BLaER1 (cell line): ENCODE data around the gene TNRC18.

ENCODE experiments used
- H3K27ac ChIP-seq: shearing (Covaris generic); formaldehyde crosslinking; 2 replicates; pipeline ENCODE4 v1.8.1; 2022
- H3K27me3 ChIP-seq: shearing (Covaris generic); formaldehyde crosslinking; 2 replicates; pipeline ENCODE4 v1.8.1; 2022
- H3K36me3 ChIP-seq: shearing (Covaris generic); formaldehyde crosslinking; 2 replicates; pipeline ENCODE4 v1.8.1; 2022
- H3K4me1 ChIP-seq: shearing (Covaris generic); formaldehyde crosslinking; 2 replicates; pipeline ENCODE4 v1.8.1; 2022
- H3K4me2 ChIP-seq: shearing (Covaris generic); formaldehyde crosslinking; 2 replicates; pipeline ENCODE4 v1.8.1; 2022
- H3K4me3 ChIP-seq: shearing (Covaris generic); formaldehyde crosslinking; 2 replicates; pipeline ENCODE4 v1.8.1; 2022
- H3K9ac ChIP-seq: shearing (Covaris generic); formaldehyde crosslinking; 2 replicates; pipeline ENCODE4 v1.8.1; 2022
- H3K9me3 ChIP-seq: shearing (Covaris generic); formaldehyde crosslinking; 2 replicates; pipeline ENCODE4 v1.8.1; 2022
- H4K20me1 ChIP-seq: shearing (Covaris generic); formaldehyde crosslinking; 2 replicates; pipeline ENCODE4 v1.8.1; 2022
- Cebpa-rat ChIP-seq: shearing (Covaris generic); IDR thresholded peaks from 2 replicates; pipeline ENCODE4 v1.8.1; 2022

Gene TNRC18

GRCh38 chr7:5406957-5407945 is 16.4 kb downstream of the TNRC18 start:
- no peaks in the 10 kb centered on the region for H3K36me3 ChIP-seq
- H3K9me3 ChIP-seq: no peaks in the 10 kb centered on the region
- TF ChIP-seq Cebpa-rat: no peak
- H3K4me1 ChIP-seq: no peaks in the 10 kb centered on the region
- no peak overlapping the region for H3K9ac ChIP-seq
- H3K27ac ChIP-seq: no peak overlapping the region
- no peak overlapping the region for H3K4me3 ChIP-seq
- H3K4me2 ChIP-seq: no peak overlapping the region
- no peaks in the 10 kb centered on the region for H3K27me3 ChIP-seq
- H4K20me1 ChIP-seq: no peaks in the 10 kb centered on the region

GRCh38 chr7:5404421-5404826 is 19.2 kb downstream of the TNRC18 start:
- no peaks in the 10 kb centered on the region for H3K36me3 ChIP-seq
- no peak overlapping the region for H3K4me3 ChIP-seq
- no peak overlapping the region for H3K9ac ChIP-seq
- H3K27me3 ChIP-seq: no peaks in the 10 kb centered on the region
- no peaks in the 10 kb centered on the region for H3K9me3 ChIP-seq
- no peaks in the 10 kb centered on the region for H3K4me1 ChIP-seq
- no peaks in the 10 kb centered on the region for H4K20me1 ChIP-seq
- no peak overlapping the region for H3K4me2 ChIP-seq
- H3K27ac ChIP-seq: no peak overlapping the region
- TF ChIP-seq Cebpa-rat: no peak

GRCh38 chr7:5403442-5403841 is 20.2 kb downstream of the TNRC18 start:
- no peaks in the 10 kb centered on the region for H4K20me1 ChIP-seq
- H3K9ac ChIP-seq: no peak overlapping the region
- no peaks in the 10 kb centered on the region for H3K27me3 ChIP-seq
- TF ChIP-seq Cebpa-rat: no peak
- no peak overlapping the region for H3K4me3 ChIP-seq
- no peaks in the 10 kb centered on the region for H3K36me3 ChIP-seq
- H3K9me3 ChIP-seq: no peaks in the 10 kb centered on the region
- no peak overlapping the region for H3K4me2 ChIP-seq
- H3K4me1 ChIP-seq: no peaks in the 10 kb centered on the region
- no peak overlapping the region for H3K27ac ChIP-seq

GRCh38 chr7:5397736-5398135 is 25.9 kb downstream of the TNRC18 start:
- Histone ChIP-seq H3K9ac (no peak overlapping the region), H3K27me3 (no peaks in the 10 kb centered on the region), H4K20me1 (peaks cover 35% of the 10 kb centered on the region), H3K4me2 (peak overlapping the region; percentile 83), H3K9me3 (no peaks in the 10 kb centered on the region), H3K4me3 (no peak overlapping the region), H3K4me1 (peaks cover 40% of the 10 kb centered on the region), H3K36me3 (peaks cover 24% of the 10 kb centered on the region), H3K27ac (peak overlapping the region; percentile 96)
- TF ChIP-seq Cebpa-rat: no peak

GRCh38 chr7:5396999-5397663 is 26.5 kb downstream of the TNRC18 start:
- H3K4me2 ChIP-seq: peak overlapping the region; percentile 83
- H3K36me3 ChIP-seq: peaks cover 28% of the 10 kb centered on the region
- H3K27ac ChIP-seq: peak overlapping the region; percentile 96
- H3K4me3 ChIP-seq: peak overlapping the region; percentile 80
- peak overlapping the region; percentile 93 for H3K9ac ChIP-seq
- H4K20me1 ChIP-seq: peaks cover 39% of the 10 kb centered on the region
- H3K27me3 ChIP-seq: no peaks in the 10 kb centered on the region
- H3K9me3 ChIP-seq: no peaks in the 10 kb centered on the region
- TF ChIP-seq Cebpa-rat: peak; percentile 100
- peaks cover 43% of the 10 kb centered on the region for H3K4me1 ChIP-seq

GRCh38 chr7:5396542-5396941 is 27.1 kb downstream of the TNRC18 start:
- TF ChIP-seq Cebpa-rat: no peak
- Histone ChIP-seq H3K4me1 (peaks cover 43% of the 10 kb centered on the region), H3K27ac (peak overlapping the region; percentile 96), H3K4me3 (peak overlapping the region; percentile 80), H3K9me3 (no peaks in the 10 kb centered on the region), H3K9ac (peak overlapping the region; percentile 93), H4K20me1 (peaks cover 44% of the 10 kb centered on the region), H3K4me2 (peak overlapping the region; percentile 83), H3K27me3 (no peaks in the 10 kb centered on the region), H3K36me3 (peaks cover 34% of the 10 kb centered on the region)

GRCh38 chr7:5395246-5395645 is 28.4 kb downstream of the TNRC18 start:
- H3K9me3 ChIP-seq: no peaks in the 10 kb centered on the region
- peaks cover 43% of the 10 kb centered on the region for H3K4me1 ChIP-seq
- H3K27me3 ChIP-seq: no peaks in the 10 kb centered on the region
- H3K36me3 ChIP-seq: peaks cover 47% of the 10 kb centered on the region
- no peak overlapping the region for H3K4me3 ChIP-seq
- peak overlapping the region; percentile 83 for H3K4me2 ChIP-seq
- H4K20me1 ChIP-seq: peaks cover 57% of the 10 kb centered on the region
- TF ChIP-seq Cebpa-rat: no peak
- peak overlapping the region; percentile 44; the same call in 1 of the 2 replicates for H3K27ac ChIP-seq
- H3K9ac ChIP-seq: peak overlapping the region; percentile 63

GRCh38 chr7:5394264-5395105 is 29.1 kb downstream of the TNRC18 start:
- no peak for TF ChIP-seq Cebpa-rat
- peak overlapping the region; percentile 83 for H3K4me2 ChIP-seq
- no peaks in the 10 kb centered on the region for H3K9me3 ChIP-seq
- H3K9ac ChIP-seq: peak overlapping the region; percentile 63; the same call in 1 of the 2 replicates
- H3K27me3 ChIP-seq: no peaks in the 10 kb centered on the region
- H3K4me1 ChIP-seq: peaks cover 43% of the 10 kb centered on the region
- H3K36me3 ChIP-seq: peaks cover 55% of the 10 kb centered on the region
- peaks cover 65% of the 10 kb centered on the region for H4K20me1 ChIP-seq
- H3K4me3 ChIP-seq: no peak overlapping the region
- H3K27ac ChIP-seq: peak overlapping the region; percentile 44; the same call in 1 of the 2 replicates

- peaks cover 62% of the 10 kb centered on the region for H3K36me3 ChIP-seq
These were observed 29.9 kb downstream of the TNRC18 start for GRCh38 chr7:5393748-5394147.

More at GRCh38 chr7:5393748-5394147, 29.9 kb downstream of the TNRC18 start:
- Histone ChIP-seq H3K27me3 (no peaks in the 10 kb centered on the region), H3K27ac (no peak overlapping the region), H3K9ac (no peak overlapping the region), H3K4me1 (peaks cover 43% of the 10 kb centered on the region), H3K4me2 (no peak overlapping the region), H3K4me3 (no peak overlapping the region), H3K9me3 (no peaks in the 10 kb centered on the region), H4K20me1 (peaks cover 72% of the 10 kb centered on the region)
- TF ChIP-seq Cebpa-rat: no peak
